Endothelial cell of umbilical vein (primary cell): Measurements from ENCODE around the gene DENND2C. TPM values are rescaled to one million over a fixed set of nuclear protein-coding genes. Genes with fewer than 3 reads are reported as not detected.

ENCODE experiments used
- BruUV-seq: library from RNA; stranded (reverse); fragments of 400-500 nt; replicated peaks from 2 replicates; lab custom pipeline; 2021; lab: Mats Ljungman, UMichigan
- CTCF ChIA-PET: fragments of 300-600, 350-600 bp; sonication (Branson Sonifier 250); formaldehyde crosslinking; loops from one replicate; lab custom pipeline; 2021; ENCODE audit warnings: antibody characterized with exemption, inconsistent platforms; lab: Charles Lee
- POLR2A ChIA-PET: fragments of 300-600, 350-600 bp; sonication (Branson Sonifier 250); formaldehyde crosslinking; loops from one replicate; lab custom pipeline; 2021; ENCODE audit warnings: antibody characterized with exemption, inconsistent platforms; lab: Charles Lee
- DNase-seq: peaks from one replicate; pipeline ENCODE4 v3.0.0-alpha.2; 2011; ENCODE audit warnings: low read depth, low spot score
- FAIRE-seq: peaks from 2 replicates; lab custom pipeline; 2011; peaks lifted over from hg19 to GRCh38; lab: Jason Lieb, UNC
- H2AFZ ChIP-seq: 2 replicates; pipeline ENCODE4 v1.6.0; 2012; ENCODE audit warnings: low read depth, low read length, control low read depth, inconsistent platforms
- H3K27ac ChIP-seq: 2 replicates; pipeline ENCODE4 v1.5.1; 2011; ENCODE audit warnings: low read depth, mild to moderate bottlenecking, control low read depth, low read length, moderate library complexity; ENCODE audit not compliant: insufficient read depth
- H3K27me3 ChIP-seq, 2 experiments: 2 replicates each; pipeline versions ENCODE4 v1.6.0 to v1.6.1; 2011; ENCODE audit warnings: low read length in 2 of 2, mixed read lengths in 1 of 2; ENCODE audit not compliant: control insufficient read depth in 2 of 2, insufficient read depth in 2 of 2
- H3K36me3 ChIP-seq, 2 experiments: 2 replicates in 1 of 2; 3 replicates in 1 of 2; pipeline ENCODE4 v1.5.1; 2011; ENCODE audit warnings: low read length in 2 of 2, mild to moderate bottlenecking in 1 of 2, moderate library complexity in 1 of 2; ENCODE audit not compliant: control insufficient read depth in 2 of 2, insufficient read depth in 2 of 2; ENCODE audit errors: extremely low read depth in 1 of 2
- H3K4me1 ChIP-seq: 3 replicates; pipeline ENCODE4 v1.5.1; 2011; ENCODE audit warnings: mild to moderate bottlenecking, low read length; ENCODE audit not compliant: control insufficient read depth, insufficient read depth; ENCODE audit errors: extremely low read depth
- H3K4me2 ChIP-seq: 2 replicates; pipeline ENCODE4 v1.6.1; 2011; ENCODE audit warnings: low read length, control low read depth, mixed read lengths; ENCODE audit not compliant: insufficient read depth
- H3K4me3 ChIP-seq, 3 experiments: fragments of 200-600 bp in 1 of 3; sonication (generic), shearing (Covaris generic) in 1 of 3; replicated peaks in 1 of 3; 2 replicates each; pipeline ENCODE4 v1.5.1; 2011 to 2016; ENCODE audit warnings: control low read depth in 3 of 3, low read length in 3 of 3, mild to moderate bottlenecking in 2 of 3, inconsistent platforms in 1 of 3, low read depth in 1 of 3, moderate library complexity in 1 of 3; ENCODE audit not compliant: insufficient read depth in 1 of 3
- H3K79me2 ChIP-seq: 2 replicates; pipeline ENCODE4 v1.6.0; 2012; ENCODE audit warnings: low read length, inconsistent platforms; ENCODE audit not compliant: control insufficient read depth, insufficient read depth
- H3K9ac ChIP-seq: replicated peaks from 2 replicates; pipeline ENCODE3; 2011; ENCODE audit warnings: low read length, control low read depth; ENCODE audit not compliant: insufficient read depth; ENCODE audit errors: extremely low read depth
- H3K9me1 ChIP-seq: replicated peaks from 3 replicates; pipeline ENCODE4 v1.6.0; 2011; ENCODE audit warnings: mild to moderate bottlenecking, low read length; ENCODE audit not compliant: control insufficient read depth, insufficient read depth; ENCODE audit errors: extremely low read depth
- H3K9me3 ChIP-seq: replicated peaks from 2 replicates; pipeline ENCODE4 v1.5.1; 2012; ENCODE audit warnings: low read length, inconsistent platforms; ENCODE audit not compliant: control insufficient read depth, insufficient read depth
- H4K20me1 ChIP-seq: replicated peaks from 2 replicates; pipeline ENCODE3; 2011; ENCODE audit warnings: mild to moderate bottlenecking, low read length; ENCODE audit not compliant: control insufficient read depth, insufficient read depth; ENCODE audit errors: extremely low read depth
- CTCF ChIP-seq, 2 donors: IDR thresholded peaks; 1 replicate in 1 of 2; 2 replicates in 1 of 2; pipeline ENCODE4 v1.5.1; 2011; ENCODE audit warnings: low read length in 2 of 2, mild to moderate bottlenecking in 2 of 2, moderate library complexity in 2 of 2, control low read depth in 1 of 2, inconsistent platforms in 1 of 2, low read depth in 1 of 2; ENCODE audit not compliant: insufficient read depth in 1 of 2; ENCODE audit errors: extremely low read depth in 1 of 2
- EZH2 ChIP-seq: IDR thresholded peaks from 2 replicates; pipeline ENCODE4 v1.6.1; 2012; ENCODE audit warnings: borderline replicate concordance, low read depth, mild to moderate bottlenecking, moderate library complexity, low read length, inconsistent platforms; ENCODE audit not compliant: severe bottlenecking
- FOS ChIP-seq: IDR thresholded peaks from 2 replicates; pipeline ENCODE4 v1.6.1; 2011; ENCODE audit warnings: mild to moderate bottlenecking, low read length, moderate library complexity, borderline replicate concordance; ENCODE audit not compliant: insufficient read depth
- GATA2 ChIP-seq: IDR thresholded peaks from 2 replicates; pipeline ENCODE4 v1.7.0; 2011; ENCODE audit warnings: low read depth, mild to moderate bottlenecking, moderate library complexity, mixed read lengths, low read length; ENCODE audit not compliant: insufficient read length, insufficient read depth
- JUN ChIP-seq: IDR thresholded peaks from 2 replicates; pipeline ENCODE4 v1.6.1; 2011; ENCODE audit warnings: borderline replicate concordance, low read depth; ENCODE audit not compliant: insufficient read length, insufficient read depth
- MAX ChIP-seq: IDR thresholded peaks from 2 replicates; pipeline ENCODE4 v1.6.1; 2011; ENCODE audit not compliant: insufficient read depth, insufficient read length
- MYC ChIP-seq: IDR thresholded peaks from one replicate; pipeline ENCODE4 v1.6.1; 2011; ENCODE audit warnings: mild to moderate bottlenecking, low read depth, low read length
- POLR2A ChIP-seq: IDR thresholded peaks from 2 replicates; pipeline ENCODE4 v1.6.1; 2012; ENCODE audit warnings: low read depth, mild to moderate bottlenecking, control low read depth, low read length
- POLR2AphosphoS5 ChIP-seq: IDR thresholded peaks from 2 replicates; pipeline ENCODE4 v1.6.1; 2012; ENCODE audit warnings: low read depth, mild to moderate bottlenecking, control low read depth, low read length, moderate library complexity; ENCODE audit not compliant: insufficient read depth
- dilution Hi-C: fragments of 300-500 bp; cut with MboI; formaldehyde crosslinking; loops from one replicate; pipeline ENCODE4 v1.15.0; 2019; ENCODE audit warnings: low sequenced_read_pairs; ENCODE audit not compliant: extremely low pct_ligation_motif_present
- intact Hi-C: fragments of 100-400 bp; cut with micrococcal nuclease; formaldehyde crosslinking; loops from one replicate; pipeline ENCODE4 v1.10.0; 2022
- polyA plus RNA-seq, 4 experiments: library from polyadenylated mRNA; depleted of rRNA in 3 of 4; stranded (reverse) in 3 of 4; unstranded in 1 of 4; fragments of >200 nt; gene quantifications; 2 replicates each; pipeline versions ENCODE4 v1.2.1 to v1.2.3, GENCODE V29; 2011 to 2012; ENCODE audit warnings: missing spikeins in 1 of 4
- total RNA-seq: library from RNA; stranded (reverse); gene quantifications from 2 replicates; pipeline ENCODE4 v1.2.3, GENCODE V29; 2021

Gene DENND2C
- total and polyA plus RNA-seq, 2 donors (not counting 3 experiments of a cell fraction or from before 2014, with no cell fraction given), result 0.12 to 0.22 TPM

- POLR2A ChIA-PET, result no interaction called here
- Histone ChIP-seq H3K9ac (no peak overlapping the region), H3K36me3 (no peaks in the 10 kb centered on the region), H3K9me1 (no peaks in the 10 kb centered on the region), H3K4me1 (no peaks in the 10 kb centered on the region), H3K79me2 (no peaks in the 10 kb centered on the region), H2AFZ (no peak overlapping the region), H3K4me3 (no peak overlapping the region), H3K4me2 (no peak overlapping the region), H3K9me3 (no peaks in the 10 kb centered on the region), H3K27me3 (no peaks in the 10 kb centered on the region), H3K27ac (no peak overlapping the region), H4K20me1 (no peaks in the 10 kb centered on the region)
- dilution Hi-C loops, result no loop called here
- DNase-seq (no peak), FAIRE-seq (no peak)
- no TSS peak for BruUV-seq
- no peak for TF ChIP-seq FOS
- TF ChIP-seq POLR2A, result no peak
- no peak for TF ChIP-seq MAX
- no peak for TF ChIP-seq MYC
- no peak for TF ChIP-seq EZH2
- TF ChIP-seq GATA2, result no peak
- no peak for TF ChIP-seq JUN
- TF ChIP-seq CTCF (IDR thresholded peaks at IDR 0.05; ENCODE audit: extremely low read depth in 1 of 2, insufficient read depth in 1 of 2, low read depth in 1 of 2, low read length in 2 of 2), result no peak
- no peak for TF ChIP-seq POLR2AphosphoS5
- intact Hi-C loops, result no loop called here
- CTCF ChIA-PET, result interaction anchor here (0.7 kb wide), 1 partner anchor 344 kb away, joined by 3 read pairs; no protein-coding TSS in a partner anchor
Observed at GRCh38 chr1:114627107-114627506, 42.7 kb downstream of the DENND2C start.
